GM18867 (cell line): ENCODE measurements around the gene SHH.

ENCODE experiments used
- ATAC-seq: cut with Tn5 transposase; IDR thresholded peaks from one replicate; pipeline ENCODE4 v1.9.1; 2021; ENCODE audit warnings: mild to moderate bottlenecking, moderate library complexity; ENCODE audit not compliant: unreplicated experiment

SHH gene

DNA sequence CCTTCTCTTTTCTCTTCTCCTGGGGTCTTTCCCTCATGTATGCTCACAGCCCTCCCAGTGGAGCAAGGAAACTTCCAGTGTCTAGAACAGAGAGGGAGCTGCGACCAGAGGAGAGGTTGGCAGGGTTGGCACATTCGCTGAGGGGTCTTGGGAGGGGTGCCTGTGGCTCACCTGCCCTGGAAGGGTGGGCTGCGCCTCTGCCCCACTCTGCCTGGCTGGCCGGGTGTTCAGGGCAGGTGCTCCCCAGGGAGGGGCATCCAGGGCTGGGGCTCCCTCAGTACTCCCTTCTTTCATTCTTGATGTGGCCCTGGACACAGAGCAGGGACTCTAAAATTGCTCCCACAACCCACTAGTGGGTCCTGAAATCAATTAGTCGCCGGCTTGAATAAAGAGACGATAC, 16.9 kb downstream of the SHH start:
- ATAC-seq: no peak

DNA sequence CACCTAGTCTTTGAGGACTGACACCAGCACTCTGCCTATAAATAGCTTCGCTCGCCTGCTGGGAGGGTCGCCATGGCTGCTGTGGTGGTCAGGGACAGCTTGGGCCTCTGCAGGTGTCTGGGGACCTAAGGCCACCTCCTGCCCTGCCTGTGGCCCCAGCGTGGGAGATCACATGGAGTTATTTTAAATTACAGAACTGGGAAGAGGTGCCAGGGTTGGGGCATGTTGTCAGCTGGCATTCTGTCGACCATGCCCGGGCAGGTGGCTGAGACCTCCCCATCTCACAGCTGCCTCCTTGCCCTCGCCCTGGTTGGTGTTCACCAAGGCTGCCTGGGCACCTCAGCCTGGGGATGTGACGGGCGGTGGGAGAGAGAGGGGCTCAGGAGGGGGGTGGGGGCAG, 18.1 kb downstream of the SHH start:
- no peak for ATAC-seq

GRCh38 chr7:155793720-155794119, 18.5 kb downstream of the SHH start:
- no peak for ATAC-seq

DNA sequence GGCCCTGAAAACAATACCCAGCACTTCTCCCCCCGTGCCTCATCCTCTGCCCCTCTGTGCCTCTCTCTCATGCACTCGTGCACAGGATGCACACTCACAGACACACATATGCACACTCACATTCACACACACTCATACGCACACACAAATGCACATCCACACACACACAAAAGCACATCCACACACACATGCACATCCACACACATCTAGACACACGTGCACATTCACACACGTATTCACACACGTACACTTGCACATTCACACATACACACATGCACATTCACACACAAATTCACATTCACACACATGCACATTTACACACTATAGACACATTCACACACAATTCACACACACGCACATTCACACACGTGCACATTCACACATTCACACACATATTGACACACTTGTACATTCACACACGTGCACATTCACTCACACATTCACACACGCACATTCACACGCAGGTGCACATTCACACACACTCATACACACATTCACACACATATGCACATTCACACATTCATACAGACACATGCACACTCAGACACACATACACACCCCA, 19.2 kb downstream of the SHH start:
- no peak for ATAC-seq

DNA sequence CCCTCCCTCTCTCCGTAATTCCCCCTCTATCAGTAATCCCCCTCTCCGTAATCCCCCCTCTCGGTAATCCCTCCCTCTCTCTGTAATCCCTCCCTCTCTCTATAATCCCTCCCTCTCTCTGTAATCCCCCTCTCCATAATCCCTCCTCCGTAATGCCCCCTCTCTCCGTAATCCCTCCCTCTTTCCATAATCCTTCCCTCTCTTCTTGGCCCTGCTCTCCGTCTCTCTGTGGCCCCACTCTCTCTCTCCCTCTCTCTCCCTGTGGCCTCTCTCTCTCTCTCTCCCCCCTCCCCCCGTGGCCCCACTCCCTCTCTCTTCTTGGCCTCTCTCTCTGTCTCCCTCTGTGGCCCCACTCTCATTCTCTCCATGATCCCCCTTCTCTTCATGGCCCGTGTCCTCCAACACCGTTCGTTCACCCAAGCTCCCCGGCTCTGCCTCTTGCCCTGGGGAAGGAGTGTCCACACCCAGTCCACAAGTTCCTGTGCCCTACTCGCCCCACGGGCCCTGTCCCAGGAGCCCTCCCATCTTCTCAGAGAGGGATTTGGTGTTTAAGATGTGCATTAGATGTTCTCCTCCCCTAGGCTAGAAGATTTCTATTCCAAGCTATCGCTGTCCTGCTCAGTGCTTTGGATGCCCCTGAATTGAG, 19.8 kb downstream of the SHH start:
- no peak for ATAC-seq

DNA sequence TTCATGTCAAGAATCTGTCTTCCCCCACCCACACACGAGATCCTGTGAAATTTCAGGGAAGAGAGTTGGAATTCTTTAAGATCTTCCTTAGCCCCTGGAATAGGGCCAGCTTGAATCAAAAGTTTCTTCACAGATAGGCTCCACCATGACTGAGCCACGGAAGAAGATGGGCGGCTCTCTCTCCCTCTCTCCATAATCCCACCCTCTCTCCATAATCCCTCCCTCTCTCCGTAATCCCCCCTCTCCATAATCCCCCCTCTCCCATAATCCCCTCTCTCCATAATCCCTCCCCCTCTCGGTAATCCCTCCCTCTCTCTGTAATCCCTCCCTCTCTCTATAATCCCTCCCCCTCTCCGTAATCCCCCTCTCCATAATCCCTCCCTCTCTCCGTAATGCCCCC, 20.4 kb downstream of the SHH start:
- no peak for ATAC-seq

DNA sequence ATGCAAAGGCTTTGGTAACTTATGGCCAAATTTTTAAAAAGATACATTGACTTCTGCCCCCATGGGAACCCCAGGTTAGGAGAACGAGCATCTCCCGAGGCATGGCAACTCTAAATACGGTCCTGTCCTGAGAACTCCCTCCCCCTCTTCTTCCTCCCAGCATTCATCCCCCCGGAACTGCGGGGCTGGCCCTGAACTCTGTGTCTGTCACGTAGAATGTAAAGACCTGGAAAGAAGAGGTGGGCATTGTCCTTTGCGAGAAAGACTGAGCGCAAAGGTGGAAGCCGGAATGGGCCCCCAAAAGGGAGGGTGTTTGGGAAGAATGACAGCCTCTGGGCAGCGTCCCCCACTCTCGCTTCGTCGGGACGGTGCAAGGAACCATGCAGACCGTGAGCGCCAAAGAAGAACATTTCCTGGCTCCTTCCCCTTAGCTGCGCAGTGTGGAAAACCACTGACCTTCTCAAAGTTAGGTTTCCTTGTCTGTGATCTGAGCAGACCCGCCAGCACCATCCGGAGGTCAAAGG, 21.0 kb downstream of the SHH start:
- no peak for ATAC-seq

DNA sequence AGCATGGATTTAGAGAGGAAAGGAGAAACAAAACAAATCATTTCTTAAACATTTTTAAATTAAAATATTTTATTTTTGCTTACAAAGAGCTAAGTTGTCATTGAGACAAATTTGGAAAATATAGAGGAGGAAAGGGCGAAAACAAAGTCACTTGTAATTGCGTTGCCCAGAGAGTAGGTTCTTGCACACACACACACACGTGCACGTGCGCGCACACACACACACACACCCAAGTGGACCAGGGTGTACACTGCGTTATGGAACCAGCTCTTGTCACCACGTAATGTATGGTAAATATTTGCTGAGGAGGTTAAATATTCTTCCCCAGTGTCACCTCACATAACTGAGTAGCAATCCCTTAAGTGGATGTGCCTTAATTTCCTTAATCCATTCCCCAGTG, 21.6 kb downstream of the SHH start:
- ATAC-seq: no peak

GRCh38 chr7:155789001-155789725, 23.1 kb downstream of the SHH start:
- ATAC-seq: no peak

GRCh38 chr7:155788616-155789000, 23.7 kb downstream of the SHH start:
- ATAC-seq: no peak

DNA sequence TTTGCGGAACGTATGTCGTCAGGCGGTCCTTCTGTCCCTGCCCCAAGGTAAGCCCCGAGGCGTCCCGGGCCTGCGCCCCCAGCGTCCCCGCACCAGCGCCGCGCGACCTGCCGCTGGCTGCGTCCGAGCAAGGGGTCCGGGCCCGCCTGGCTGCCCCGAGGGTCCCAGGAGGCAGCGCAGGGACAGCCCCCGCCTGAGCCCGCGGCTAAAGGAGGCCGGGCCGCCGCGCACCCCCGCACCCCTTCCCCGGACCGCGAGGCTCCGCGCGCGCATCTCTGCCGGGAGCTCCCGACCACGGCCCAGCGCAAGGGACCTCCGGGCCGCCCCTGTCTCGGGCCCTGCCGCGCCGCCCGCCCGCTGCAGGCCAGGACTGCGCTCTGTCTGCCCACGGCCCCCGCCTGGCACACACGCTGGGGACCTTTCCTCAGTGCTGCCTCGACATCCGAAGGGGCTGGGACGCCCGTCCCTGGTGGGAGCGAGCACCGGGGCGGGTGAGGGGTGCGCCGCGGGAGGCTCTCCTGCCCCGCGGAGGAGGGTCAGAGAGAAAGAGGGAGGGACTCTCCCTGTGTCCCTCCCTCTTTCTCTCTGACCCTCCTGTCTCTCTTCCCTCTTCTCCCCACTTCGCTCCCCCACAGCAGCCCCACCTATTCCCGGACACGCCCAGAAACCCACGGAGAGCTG, 25.0 kb downstream of the SHH start:
- no peak for ATAC-seq

DNA sequence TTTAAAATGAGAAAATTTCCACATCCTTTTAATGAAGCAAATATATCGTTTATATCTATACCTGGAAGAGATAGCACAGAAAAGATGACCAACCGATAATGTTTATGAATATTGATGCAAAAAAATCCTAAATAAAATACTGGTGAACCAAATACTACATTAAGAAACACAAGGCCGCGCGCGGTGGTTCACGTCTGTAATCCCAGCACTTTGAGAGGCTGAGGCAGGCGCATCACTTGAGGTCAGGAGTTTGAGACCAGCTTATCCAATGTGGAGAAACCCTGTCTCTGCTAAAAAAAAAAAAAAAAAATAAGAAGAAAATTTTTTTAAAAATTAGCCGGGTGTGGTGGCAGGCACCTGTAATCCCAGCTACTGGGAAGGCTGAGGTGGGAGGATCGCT, 25.8 kb downstream of the SHH start:
- no peak for ATAC-seq

- no peak for ATAC-seq
These were observed 26.7 kb downstream of the SHH start for GRCh38 chr7:155785536-155785935.

DNA sequence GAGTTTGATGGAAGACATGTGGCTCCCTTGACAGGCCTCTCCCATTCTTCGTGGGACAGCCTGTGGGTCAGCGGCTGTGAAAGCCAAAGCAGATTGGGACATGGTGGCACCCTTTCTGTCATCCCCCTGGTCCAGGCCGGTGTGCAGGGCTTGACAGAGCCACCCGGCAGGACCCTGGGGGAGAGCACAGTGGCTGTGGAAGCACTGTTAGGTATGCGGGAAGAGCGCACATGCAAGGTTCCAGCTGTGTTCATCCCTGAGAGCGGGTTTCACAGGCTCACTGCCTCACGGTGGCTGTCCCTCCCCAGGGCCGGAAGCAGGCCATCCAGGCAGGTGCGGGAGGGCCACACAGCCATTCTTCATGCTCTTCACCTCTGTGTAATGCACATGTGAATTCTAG, 29.8 kb downstream of the SHH start:
- ATAC-seq: no peak

DNA sequence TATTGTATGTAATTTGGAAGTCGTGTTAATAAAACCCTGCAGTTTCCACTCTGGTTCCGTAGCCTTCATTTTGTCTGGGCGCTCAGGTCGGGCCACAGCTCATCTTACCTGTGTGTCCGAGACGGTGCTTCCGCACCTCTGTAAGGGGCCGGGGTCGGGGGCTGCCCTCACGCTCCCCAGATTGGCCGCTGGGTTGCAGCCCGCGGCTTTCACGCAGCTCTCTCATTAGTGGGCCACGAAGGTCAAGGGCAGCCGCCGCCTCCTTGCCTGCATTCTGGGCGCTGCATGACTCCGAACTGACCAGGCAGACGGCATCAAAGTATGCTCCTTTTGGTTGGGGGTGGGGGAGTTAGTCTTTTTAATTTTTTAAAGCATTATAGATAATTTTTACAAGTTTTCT, 30.8 kb downstream of the SHH start:
- no peak for ATAC-seq

DNA sequence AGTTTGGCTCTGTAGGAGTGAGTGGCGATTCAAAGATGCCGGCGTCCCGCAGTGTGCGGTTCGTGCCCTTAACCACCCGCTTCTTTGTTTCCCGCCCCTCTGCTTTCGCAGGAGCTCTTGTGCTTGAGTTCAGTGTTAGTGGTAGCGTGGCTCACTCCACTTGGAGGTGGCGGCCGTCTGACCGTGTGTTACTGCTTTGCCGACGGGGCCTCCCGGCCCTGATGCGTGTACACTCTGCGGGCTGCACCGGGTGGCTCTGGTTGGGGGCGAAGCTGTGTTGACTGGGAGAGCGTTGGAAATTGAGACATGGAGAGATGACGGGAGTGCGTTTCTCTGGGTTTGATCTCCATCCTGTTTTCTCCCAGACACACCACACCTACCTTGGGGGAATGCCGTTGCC, 31.4 kb downstream of the SHH start:
- no peak for ATAC-seq

DNA sequence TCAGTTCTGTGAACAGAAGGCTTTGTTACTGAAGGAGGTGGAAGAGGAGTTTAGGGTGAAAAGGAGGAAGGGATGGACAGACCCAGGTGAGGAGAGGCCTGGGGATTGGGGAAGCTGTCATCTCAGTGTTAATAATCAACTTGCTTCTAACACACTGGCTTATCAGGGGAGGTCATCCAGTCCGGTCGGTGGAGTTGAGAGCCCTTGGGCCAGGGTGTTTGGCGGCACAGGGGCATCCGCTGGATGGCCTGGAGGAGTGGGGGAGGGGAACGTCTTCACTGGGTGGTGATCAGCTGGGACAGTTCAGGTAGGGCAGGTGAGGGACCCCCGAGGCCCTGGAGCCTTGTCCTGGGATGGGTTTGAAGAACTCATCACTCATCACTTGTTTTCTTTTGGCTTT, 33.9 kb downstream of the SHH start:
- ATAC-seq: no peak

GRCh38 chr7:155776606-155777005, 35.7 kb downstream of the SHH start:
- ATAC-seq: no peak

DNA sequence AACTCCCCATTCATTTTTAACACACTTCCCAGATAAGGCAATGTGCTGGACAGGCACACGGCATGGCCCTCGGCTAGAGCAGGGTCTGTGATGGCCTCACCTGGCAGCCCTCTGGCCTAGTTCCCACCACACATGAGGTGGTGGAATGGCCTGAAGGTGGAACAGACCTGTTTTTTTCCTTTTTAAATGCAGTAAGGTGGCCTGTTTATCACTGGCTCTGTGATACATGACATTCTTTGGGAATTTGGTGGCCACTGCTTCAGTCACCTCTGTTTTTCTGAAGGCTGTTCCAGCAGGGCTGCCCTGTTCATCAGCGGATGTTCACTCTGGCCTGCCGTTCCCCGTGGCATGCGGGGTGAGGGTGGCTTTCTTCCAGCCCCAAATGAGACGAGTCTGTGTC, 36.6 kb downstream of the SHH start:
- no peak for ATAC-seq

DNA sequence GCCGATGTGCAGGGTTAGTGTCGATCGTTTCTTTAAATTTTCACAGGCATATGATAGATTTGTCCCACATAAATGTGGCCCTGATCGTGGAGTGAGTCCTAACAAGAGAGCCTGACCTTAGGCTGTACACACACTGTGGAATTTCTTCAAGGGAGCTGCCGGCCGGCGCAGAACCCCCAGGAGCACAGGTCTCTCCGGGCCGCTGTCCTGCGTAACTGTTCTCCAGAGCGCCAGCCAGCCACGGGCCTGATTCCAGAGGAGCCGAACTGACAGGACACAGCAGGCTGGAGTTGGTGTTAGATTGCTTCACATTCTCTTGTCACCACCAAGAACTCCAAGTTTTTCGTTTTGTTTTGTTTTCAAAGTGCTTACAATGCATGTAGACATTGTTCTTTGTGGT, 37.3 kb downstream of the SHH start:
- ATAC-seq: no peak

- no peak for ATAC-seq
These were observed 38.7 kb downstream of the SHH start for GRCh38 chr7:155773531-155773930.

DNA sequence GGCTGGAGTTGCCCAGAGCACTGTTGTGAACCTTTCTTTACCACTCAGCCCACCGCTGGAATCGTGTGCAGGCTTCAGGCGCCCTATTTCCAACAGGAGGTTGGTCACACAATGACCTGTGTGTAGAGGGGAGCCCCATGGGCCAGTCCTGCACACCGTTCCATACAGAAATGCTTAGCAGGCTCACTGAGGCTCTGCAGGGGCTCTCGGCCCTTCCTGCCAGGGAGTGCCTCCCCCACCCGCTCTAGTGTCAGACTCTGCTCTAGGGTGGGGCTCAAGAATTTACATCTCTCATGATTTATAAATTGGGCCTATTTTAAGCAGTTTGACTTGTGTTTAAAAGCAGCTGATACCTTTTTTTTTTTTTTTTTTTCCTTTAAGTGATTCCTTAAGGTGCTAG, 42.0 kb downstream of the SHH start:
- no peak for ATAC-seq
